ENCODE measurements around the gene LARP6.

GRCh38 chr15:70792171-70792573 lies 61.8 kb downstream of the LARP6 start:
- TF ChIP-seq POLR2A (IDR thresholded peaks at IDR 0.05) (no peak), CTCF (IDR thresholded peaks at IDR 0.05 in 4 of 5, conservative IDR thresholded peaks at IDR 0.05 in 1 of 5) (no peak)

Measured in gastrocnemius medialis (tissue), 4 donors.